MM.1S (cell line): ENCODE results near the gene BMF.

Experiments used
- DNase-seq: peaks from one replicate; pipeline ENCODE4 v3.0.0-alpha.2; 2015
- H2AFZ ChIP-seq: fragments of 300-600 bp; sonication (generic); 2 replicates; pipeline ENCODE4 v1.6.0; 2016; ENCODE audit warnings: antibody characterized with exemption, low read length
- H3F3A ChIP-seq: fragments of 300-600 bp; sonication (generic); 2 replicates; pipeline ENCODE4 v1.6.1; 2016; ENCODE audit warnings: mild to moderate bottlenecking, antibody characterized with exemption, low read length, moderate library complexity, mixed read lengths; ENCODE audit not compliant: insufficient read depth
- H3K27ac ChIP-seq: fragments of 300-600 bp; sonication (generic); 2 replicates; pipeline ENCODE4 v1.5.1; 2016; ENCODE audit warnings: mild to moderate bottlenecking, low read length
- H3K27me3 ChIP-seq: fragments of 300-600 bp; sonication (generic); replicated peaks from 2 replicates; pipeline ENCODE4 v1.6.0; 2016; ENCODE audit warnings: low read length; ENCODE audit not compliant: insufficient read depth
- H3K36me3 ChIP-seq: fragments of 300-600 bp; sonication (generic); replicated peaks from 2 replicates; pipeline ENCODE4 v1.6.1; 2016; ENCODE audit warnings: mild to moderate bottlenecking, low read length, mixed read lengths; ENCODE audit not compliant: insufficient read depth
- H3K4me1 ChIP-seq: fragments of 300-600 bp; sonication (generic); 2 replicates; pipeline ENCODE4 v1.6.1; 2016; ENCODE audit warnings: low read length, mixed read lengths
- H3K4me2 ChIP-seq: fragments of 300-600 bp; sonication (generic); 2 replicates; pipeline ENCODE4 v1.6.0; 2016; ENCODE audit warnings: low read depth, low read length
- H3K4me3 ChIP-seq: fragments of 300-600 bp; sonication (generic); 2 replicates; pipeline ENCODE4 v1.5.1; 2016; ENCODE audit warnings: low read length, mixed read lengths
- H3K79me2 ChIP-seq: fragments of 300-600 bp; sonication (generic); 2 replicates; pipeline ENCODE4 v1.6.1; 2016; ENCODE audit warnings: mixed run types, low read length, mixed read lengths
- H3K9ac ChIP-seq: fragments of 300-600 bp; sonication (generic); 2 replicates; pipeline ENCODE4 v1.6.1; 2016; ENCODE audit warnings: low read length, mixed read lengths
- H3K9me2 ChIP-seq: fragments of 300-600 bp; sonication (generic); replicated peaks from 2 replicates; pipeline ENCODE4 v1.6.1; 2016; ENCODE audit warnings: mild to moderate bottlenecking, low read length, mixed read lengths; ENCODE audit not compliant: insufficient read depth
- H3K9me3 ChIP-seq: fragments of 300-600 bp; sonication (generic); replicated peaks from 2 replicates; pipeline ENCODE4 v1.6.1; 2016; ENCODE audit warnings: mild to moderate bottlenecking, low read length, mixed read lengths; ENCODE audit not compliant: insufficient read depth
- H4K20me1 ChIP-seq: fragments of 300-600 bp; sonication (generic); 2 replicates; pipeline ENCODE4 v1.6.1; 2016; ENCODE audit warnings: mild to moderate bottlenecking, low read length, moderate library complexity, mixed read lengths; ENCODE audit not compliant: insufficient read depth
- EZH2 ChIP-seq: fragments of 300-600 bp; sonication (generic); optimal IDR thresholded peaks from 2 replicates; pipeline ENCODE3; 2017; ENCODE audit warnings: low read depth, mild to moderate bottlenecking, antibody characterized with exemption, low read length, mixed read lengths
- EZH2phosphoT487 ChIP-seq: fragments of 300-600 bp; sonication (generic); IDR thresholded peaks from 2 replicates; pipeline ENCODE4 v1.6.1; 2018; ENCODE audit warnings: antibody characterized with exemption, low read length
- TF ChIP-seq, protein P1 (sequence below): fragments of 300-600 bp; sonication (generic); IDR thresholded peaks from 2 replicates; pipeline ENCODE4 v1.5.1; 2016; ENCODE audit warnings: antibody characterized with exemption, low read length, mixed read lengths

Gene BMF

GRCh38 chr15:40114218-40114617 lies 5.5 kb upstream of the BMF start:
- DNase-seq = no peak
- peaks cover 22% of the 10 kb centered on the region for H3F3A ChIP-seq
- H3K9me3 ChIP-seq = no peaks in the 10 kb centered on the region
- H3K4me3 ChIP-seq = no peak overlapping the region
- H3K27me3 ChIP-seq = no peaks in the 10 kb centered on the region
- H3K79me2 ChIP-seq = no peaks in the 10 kb centered on the region
- no peak overlapping the region for H3K27ac ChIP-seq
- H3K4me2 ChIP-seq = no peak overlapping the region
- peaks cover 42% of the 10 kb centered on the region for H3K4me1 ChIP-seq
- no peak overlapping the region for H3K9ac ChIP-seq
- H4K20me1 ChIP-seq = no peaks in the 10 kb centered on the region
- H3K36me3 ChIP-seq = no peaks in the 10 kb centered on the region
- H3K9me2 ChIP-seq = no peaks in the 10 kb centered on the region
- no peak overlapping the region for H2AFZ ChIP-seq
- TF ChIP-seq, protein P1, sequence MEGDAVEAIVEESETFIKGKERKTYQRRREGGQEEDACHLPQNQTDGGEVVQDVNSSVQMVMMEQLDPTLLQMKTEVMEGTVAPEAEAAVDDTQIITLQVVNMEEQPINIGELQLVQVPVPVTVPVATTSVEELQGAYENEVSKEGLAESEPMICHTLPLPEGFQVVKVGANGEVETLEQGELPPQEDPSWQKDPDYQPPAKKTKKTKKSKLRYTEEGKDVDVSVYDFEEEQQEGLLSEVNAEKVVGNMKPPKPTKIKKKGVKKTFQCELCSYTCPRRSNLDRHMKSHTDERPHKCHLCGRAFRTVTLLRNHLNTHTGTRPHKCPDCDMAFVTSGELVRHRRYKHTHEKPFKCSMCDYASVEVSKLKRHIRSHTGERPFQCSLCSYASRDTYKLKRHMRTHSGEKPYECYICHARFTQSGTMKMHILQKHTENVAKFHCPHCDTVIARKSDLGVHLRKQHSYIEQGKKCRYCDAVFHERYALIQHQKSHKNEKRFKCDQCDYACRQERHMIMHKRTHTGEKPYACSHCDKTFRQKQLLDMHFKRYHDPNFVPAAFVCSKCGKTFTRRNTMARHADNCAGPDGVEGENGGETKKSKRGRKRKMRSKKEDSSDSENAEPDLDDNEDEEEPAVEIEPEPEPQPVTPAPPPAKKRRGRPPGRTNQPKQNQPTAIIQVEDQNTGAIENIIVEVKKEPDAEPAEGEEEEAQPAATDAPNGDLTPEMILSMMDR = no peak
- TF ChIP-seq EZH2 (no peak), EZH2phosphoT487 (no peak)

GRCh38 chr15:40112789-40113188 lies 4.1 kb upstream of the BMF start:
- Histone ChIP-seq H3K79me2 (peaks cover 7% of the 10 kb centered on the region), H3K4me2 (no peak overlapping the region), H3F3A (peaks cover 28% of the 10 kb centered on the region), H3K9me3 (no peaks in the 10 kb centered on the region), H3K9ac (no peak overlapping the region), H3K4me1 (peaks cover 43% of the 10 kb centered on the region), H3K27me3 (no peaks in the 10 kb centered on the region), H2AFZ (no peak overlapping the region), H3K4me3 (no peak overlapping the region), H3K27ac (no peak overlapping the region), H3K9me2 (no peaks in the 10 kb centered on the region), H3K36me3 (no peaks in the 10 kb centered on the region), H4K20me1 (no peaks in the 10 kb centered on the region)
- DNase-seq = no peak
- TF ChIP-seq EZH2 (no peak), EZH2phosphoT487 (no peak)
- TF ChIP-seq, protein P1 = no peak

- H2AFZ ChIP-seq = peak overlapping the region; percentile 18; the same call in 1 of the 2 replicates
- peak overlapping the region; percentile 39; the same call in 1 of the 2 replicates for H3K27ac ChIP-seq
- H3K36me3 ChIP-seq = no peaks in the 10 kb centered on the region
- peak overlapping the region; percentile 3; the same call in 1 of the 2 replicates for H3K9ac ChIP-seq
- H3K4me1 ChIP-seq = peaks cover 52% of the 10 kb centered on the region
- H3K9me3 ChIP-seq = no peaks in the 10 kb centered on the region
- no peaks in the 10 kb centered on the region for H4K20me1 ChIP-seq
- H3K79me2 ChIP-seq = peaks cover 15% of the 10 kb centered on the region
- DNase-seq = peak; percentile 49
- no peak overlapping the region for H3K4me3 ChIP-seq
- H3K27me3 ChIP-seq = no peaks in the 10 kb centered on the region
- peaks cover 37% of the 10 kb centered on the region for H3F3A ChIP-seq
- peak overlapping the region; percentile 18 for H3K4me2 ChIP-seq
- no peaks in the 10 kb centered on the region for H3K9me2 ChIP-seq
- TF ChIP-seq EZH2phosphoT487 = no peak
- TF ChIP-seq, protein P1 = no peak
- no peak for TF ChIP-seq EZH2
These were observed 3.2 kb upstream of the BMF start for GRCh38 chr15:40111888-40112287.
